NK-92 treated with Interleukin-12 subunit alpha and Interleukin-12 subunit beta, amount 100 ng/mL, for 24 hours (cell line): ENCODE measurements around the gene SLC30A5.

ENCODE experiments used
- DNase-seq: peaks from one replicate; lab custom pipeline; 2025; lab: John Stamatoyannopoulos, UW

SLC30A5 gene

DNA sequence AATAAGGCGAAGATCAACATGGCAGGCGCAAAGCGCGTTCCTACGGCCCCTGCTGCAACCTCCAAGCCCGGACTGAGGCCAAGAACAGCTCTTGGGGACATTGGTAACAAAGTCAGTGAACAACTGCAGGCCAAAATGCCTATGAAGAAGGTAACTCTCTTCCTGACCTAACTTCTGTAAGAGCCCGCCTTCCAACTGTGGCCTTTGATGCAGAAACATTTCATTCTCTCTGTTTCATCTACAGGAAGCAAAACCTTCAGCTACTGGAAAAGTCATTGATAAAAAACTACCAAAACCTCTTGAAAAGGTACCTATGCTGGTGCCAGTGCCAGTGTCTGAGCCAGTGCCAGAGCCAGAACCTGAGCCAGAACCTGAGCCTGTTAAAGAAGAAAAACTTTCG lies 74.1 kb downstream of the SLC30A5 start:
- no peak for DNase-seq

DNA sequence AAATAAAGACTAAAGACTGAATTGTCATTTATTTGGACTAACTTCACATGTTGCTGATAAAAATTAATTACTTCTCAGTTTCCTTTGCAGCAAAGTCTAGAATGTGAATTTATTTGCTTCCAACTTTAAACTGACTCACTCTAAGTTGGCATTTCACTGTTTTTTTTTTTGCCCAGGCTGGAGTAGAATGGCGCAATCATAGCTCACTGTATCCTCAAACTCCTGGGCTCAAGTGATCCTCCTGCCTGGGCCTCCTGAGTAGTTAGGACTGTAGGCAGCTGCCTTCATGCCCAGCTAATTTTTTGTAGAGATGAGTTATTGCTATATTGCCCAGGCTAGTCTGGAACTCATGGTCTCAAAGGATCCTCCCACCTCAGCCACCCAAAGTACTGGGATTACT lies 76.7 kb downstream of the SLC30A5 start:
- DNase-seq, result no peak

DNA sequence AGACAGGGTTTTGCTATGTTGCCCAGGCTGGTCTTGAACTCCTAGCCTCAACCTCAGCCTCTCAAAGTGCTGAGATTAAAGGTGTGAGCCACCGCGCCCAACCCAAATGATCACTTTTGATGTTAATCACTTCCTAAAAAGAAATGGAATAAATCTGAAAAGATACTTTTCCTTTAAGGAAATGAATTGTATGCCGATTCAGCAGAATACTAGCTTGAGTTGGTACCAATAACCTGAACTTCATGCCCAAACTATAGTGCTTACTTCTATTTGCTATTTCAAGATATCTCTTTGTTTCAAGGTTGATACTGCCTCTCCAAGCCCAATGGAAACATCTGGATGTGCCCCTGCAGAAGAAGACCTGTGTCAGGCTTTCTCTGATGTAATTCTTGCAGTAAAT lies 77.2 kb downstream of the SLC30A5 start:
- no peak for DNase-seq
